HCT116 (cell line): Measurements from ENCODE around the gene LKAAEAR1.

Experiments
- EZH2 ChIP-seq: fragments of 200-600 bp; sonication (generic); IDR thresholded peaks from 2 replicates; pipeline ENCODE4 v1.6.1; 2017; ENCODE audit warnings: antibody characterized with exemption, mixed run types
- POLR2A ChIP-seq: IDR thresholded peaks from 2 replicates; pipeline ENCODE4 v1.7.0; 2011; ENCODE audit warnings: borderline replicate concordance; ENCODE audit not compliant: insufficient read depth, insufficient read length; ENCODE audit errors: extremely low read depth
- POLR2AphosphoS5 ChIP-seq: IDR thresholded peaks from 2 replicates; pipeline ENCODE4 v1.6.1; 2011; ENCODE audit warnings: mild to moderate bottlenecking, low read depth, low read length, moderate library complexity
- TF ChIP-seq, protein P1 (sequence below), 3 experiments: fragments of 200-600 bp in 1 of 3; sonication (generic) in 1 of 3; IDR thresholded peaks in 2 of 3; conservative IDR thresholded peaks in 1 of 3; 2 replicates each; pipeline ENCODE4 v1.5.1; 2012 to 2017; ENCODE audit warnings: low read depth in 2 of 3, low read length in 2 of 3, antibody characterized with exemption in 1 of 3, borderline replicate concordance in 1 of 3, control low read depth in 1 of 3, mild to moderate bottlenecking in 1 of 3, mixed read lengths in 1 of 3, mixed run types in 1 of 3, moderate library complexity in 1 of 3; ENCODE audit not compliant: insufficient read depth in 1 of 3

DNA sequence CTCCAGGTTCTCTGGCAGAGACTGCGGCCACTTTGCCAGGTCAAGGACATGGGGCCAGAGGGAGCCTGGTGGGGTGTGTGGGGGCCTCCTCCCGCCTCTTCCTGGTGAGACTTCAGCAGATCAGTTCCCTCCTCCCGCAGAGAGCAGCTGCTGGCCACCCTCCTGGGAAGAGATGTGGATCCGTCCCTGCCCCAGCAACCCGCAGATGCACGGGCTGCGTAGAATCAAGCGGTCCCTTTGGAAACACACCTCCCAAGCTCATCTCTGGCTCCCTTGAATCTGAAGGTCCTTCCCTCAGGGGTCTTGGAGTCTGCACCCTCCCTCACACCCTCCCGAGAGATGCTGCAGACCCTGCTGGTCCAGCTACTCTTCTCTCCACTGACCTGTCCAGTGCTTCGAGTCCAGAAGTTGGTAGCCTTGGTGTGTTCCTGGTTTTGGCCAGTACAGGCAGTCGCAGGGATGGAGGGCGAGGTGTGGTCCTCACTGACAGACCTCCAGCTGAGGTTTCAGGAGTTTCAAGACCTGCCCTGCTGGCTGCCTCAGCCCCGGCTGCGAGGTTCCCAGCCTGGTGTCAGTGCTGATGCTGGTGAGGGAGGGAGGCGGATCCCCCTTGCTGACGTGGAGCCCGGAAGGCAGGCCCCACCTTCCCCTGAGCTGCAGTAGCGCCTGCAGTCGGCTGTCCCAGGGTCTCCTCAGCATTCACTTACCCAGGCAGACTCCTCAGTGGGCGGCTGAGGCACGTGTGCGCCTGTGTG, 23.0 kb upstream of the LKAAEAR1 start, which contains the start of gene NPBWR2:
- no peak for TF ChIP-seq POLR2AphosphoS5
- TF ChIP-seq EZH2, result no peak
- TF ChIP-seq POLR2A, result no peak
- TF ChIP-seq, protein P1, sequence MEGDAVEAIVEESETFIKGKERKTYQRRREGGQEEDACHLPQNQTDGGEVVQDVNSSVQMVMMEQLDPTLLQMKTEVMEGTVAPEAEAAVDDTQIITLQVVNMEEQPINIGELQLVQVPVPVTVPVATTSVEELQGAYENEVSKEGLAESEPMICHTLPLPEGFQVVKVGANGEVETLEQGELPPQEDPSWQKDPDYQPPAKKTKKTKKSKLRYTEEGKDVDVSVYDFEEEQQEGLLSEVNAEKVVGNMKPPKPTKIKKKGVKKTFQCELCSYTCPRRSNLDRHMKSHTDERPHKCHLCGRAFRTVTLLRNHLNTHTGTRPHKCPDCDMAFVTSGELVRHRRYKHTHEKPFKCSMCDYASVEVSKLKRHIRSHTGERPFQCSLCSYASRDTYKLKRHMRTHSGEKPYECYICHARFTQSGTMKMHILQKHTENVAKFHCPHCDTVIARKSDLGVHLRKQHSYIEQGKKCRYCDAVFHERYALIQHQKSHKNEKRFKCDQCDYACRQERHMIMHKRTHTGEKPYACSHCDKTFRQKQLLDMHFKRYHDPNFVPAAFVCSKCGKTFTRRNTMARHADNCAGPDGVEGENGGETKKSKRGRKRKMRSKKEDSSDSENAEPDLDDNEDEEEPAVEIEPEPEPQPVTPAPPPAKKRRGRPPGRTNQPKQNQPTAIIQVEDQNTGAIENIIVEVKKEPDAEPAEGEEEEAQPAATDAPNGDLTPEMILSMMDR (IDR thresholded peaks at IDR 0.05 in 2 of 3, conservative IDR thresholded peaks at IDR 0.05 in 1 of 3; ENCODE audit: borderline replicate concordance in 1 of 3, insufficient read depth in 1 of 3, low read depth in 2 of 3, low read length in 2 of 3), result no peak
